VCaP (cell line): ENCODE data around the gene KCNQ5.

ENCODE experiments used
- H3K27ac ChIP-seq: fragments of 450-650 bp; 2 replicates; pipeline ENCODE4 v1.5.1; 2017
- TF ChIP-seq, protein P1 (sequence below): fragments of 450-650 bp; conservative IDR thresholded peaks from 2 replicates; pipeline ENCODE4 v1.5.1; 2017; ENCODE audit warnings: mild to moderate bottlenecking, moderate library complexity

The KCNQ5 gene

DNA sequence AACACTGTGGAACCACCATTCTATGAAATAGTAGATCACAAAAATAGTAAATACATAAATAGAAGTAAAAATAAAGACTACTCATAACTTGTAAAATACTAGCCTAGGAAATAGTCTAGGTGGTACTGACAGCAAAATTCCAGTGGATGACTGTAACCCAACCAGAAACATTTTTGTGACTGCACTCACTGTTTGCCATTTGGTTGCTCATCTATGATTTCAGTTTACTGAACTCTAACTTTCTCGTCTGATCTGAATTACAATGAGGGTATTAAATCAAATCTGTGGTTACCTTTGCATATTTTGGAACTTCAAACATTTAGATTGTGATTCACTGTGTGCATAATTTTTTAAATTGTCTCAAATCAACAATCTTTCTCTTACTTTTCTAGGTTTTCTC lies 452.3 kb downstream of the KCNQ5 start:
- TF ChIP-seq, protein P1, sequence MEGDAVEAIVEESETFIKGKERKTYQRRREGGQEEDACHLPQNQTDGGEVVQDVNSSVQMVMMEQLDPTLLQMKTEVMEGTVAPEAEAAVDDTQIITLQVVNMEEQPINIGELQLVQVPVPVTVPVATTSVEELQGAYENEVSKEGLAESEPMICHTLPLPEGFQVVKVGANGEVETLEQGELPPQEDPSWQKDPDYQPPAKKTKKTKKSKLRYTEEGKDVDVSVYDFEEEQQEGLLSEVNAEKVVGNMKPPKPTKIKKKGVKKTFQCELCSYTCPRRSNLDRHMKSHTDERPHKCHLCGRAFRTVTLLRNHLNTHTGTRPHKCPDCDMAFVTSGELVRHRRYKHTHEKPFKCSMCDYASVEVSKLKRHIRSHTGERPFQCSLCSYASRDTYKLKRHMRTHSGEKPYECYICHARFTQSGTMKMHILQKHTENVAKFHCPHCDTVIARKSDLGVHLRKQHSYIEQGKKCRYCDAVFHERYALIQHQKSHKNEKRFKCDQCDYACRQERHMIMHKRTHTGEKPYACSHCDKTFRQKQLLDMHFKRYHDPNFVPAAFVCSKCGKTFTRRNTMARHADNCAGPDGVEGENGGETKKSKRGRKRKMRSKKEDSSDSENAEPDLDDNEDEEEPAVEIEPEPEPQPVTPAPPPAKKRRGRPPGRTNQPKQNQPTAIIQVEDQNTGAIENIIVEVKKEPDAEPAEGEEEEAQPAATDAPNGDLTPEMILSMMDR = no peak
- no peak overlapping the region for H3K27ac ChIP-seq

DNA sequence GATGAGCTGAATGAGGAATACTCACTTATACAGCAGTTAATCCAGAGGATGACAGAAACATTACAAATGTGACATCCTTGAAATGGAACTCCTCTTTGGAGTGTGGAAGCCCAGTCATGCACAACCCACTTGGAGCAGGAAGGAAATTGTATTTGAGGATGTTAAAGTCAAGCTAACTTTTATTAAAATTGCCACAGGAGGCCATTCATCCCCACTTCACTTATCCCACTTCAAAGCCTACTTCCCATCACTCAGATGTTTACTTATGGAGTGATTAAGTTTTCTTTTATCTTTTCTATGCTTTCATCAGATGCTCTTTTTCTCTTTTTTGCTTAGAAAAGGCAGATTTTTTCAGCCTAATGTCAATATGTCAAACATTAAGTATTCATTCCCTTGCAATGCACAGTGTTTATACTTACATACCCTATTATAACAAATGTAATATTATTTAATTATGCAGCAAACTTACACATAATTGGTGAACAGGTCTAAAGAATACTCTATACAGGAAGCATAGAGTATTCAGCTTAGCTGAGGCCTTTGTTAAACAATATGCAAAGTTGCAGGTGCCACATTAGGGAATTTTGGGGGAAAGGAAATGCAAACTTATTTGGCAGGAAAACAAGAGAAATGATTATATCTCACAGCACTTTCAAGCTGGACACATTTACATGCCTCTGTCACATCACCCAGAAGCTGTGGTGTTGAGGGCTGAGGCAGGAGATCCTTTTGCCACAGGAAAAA lies 454.5 kb downstream of the KCNQ5 start:
- H3K27ac ChIP-seq = no peak overlapping the region
- TF ChIP-seq, protein P1 = no peak

DNA sequence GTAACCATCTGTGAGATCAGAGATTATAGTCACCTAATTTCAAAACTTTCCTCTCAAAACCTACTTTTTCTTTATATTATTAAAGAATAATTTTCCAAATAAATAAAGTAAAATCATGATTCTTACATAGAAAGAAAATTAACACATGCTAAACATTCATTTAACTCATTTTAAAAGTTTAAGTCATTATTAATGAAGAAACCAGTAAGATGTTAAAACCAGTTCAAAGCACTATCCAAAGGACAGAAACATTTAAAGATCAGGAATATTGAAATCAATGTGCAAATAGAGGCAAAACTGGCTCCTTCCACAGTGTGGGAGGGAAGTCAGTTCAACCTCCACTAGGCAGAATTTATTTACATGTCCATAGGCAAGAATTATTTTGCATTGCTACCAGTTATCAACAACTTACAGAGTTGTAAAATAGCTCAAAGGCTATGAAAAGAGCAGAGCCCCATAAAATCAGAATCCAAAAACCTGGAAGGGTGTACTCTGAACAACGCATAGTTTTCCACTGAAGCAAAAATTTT lies 456.5 kb downstream of the KCNQ5 start:
- H3K27ac ChIP-seq = no peak overlapping the region
- TF ChIP-seq, protein P1 = no peak

DNA sequence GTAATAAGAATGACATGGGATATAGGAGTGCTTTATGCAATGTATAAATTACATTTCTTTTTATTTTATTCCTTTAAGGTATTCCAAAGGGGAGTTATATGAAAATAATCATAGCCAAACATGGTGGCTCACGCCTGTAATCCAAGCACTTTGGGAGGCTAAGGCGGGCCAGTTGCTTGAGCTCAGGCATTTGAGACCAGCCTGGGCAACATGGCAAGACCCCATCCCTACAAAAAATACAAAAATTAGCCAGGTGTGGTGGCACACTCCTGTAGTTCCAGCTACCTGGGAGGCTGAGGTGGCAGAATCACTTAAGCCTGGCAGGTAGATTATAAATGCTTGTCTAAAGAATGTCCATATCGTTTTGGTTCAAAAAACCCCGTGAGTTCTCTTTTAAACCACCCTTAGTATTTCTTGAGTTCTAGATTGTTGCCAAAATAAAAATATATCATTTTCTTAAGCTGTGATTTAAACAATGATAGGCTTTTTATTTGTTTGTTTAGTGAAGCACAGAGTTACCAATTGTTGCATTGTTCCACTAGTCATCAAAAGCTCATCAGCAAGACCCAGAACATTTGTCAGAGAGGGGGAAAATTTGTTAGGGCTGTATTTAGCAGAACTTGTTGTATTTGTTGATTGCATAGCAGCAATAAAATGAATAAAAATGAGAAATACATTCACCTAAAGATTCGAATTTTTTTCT lies 457.2 kb downstream of the KCNQ5 start:
- TF ChIP-seq, protein P1 = no peak
- H3K27ac ChIP-seq = no peak overlapping the region

DNA sequence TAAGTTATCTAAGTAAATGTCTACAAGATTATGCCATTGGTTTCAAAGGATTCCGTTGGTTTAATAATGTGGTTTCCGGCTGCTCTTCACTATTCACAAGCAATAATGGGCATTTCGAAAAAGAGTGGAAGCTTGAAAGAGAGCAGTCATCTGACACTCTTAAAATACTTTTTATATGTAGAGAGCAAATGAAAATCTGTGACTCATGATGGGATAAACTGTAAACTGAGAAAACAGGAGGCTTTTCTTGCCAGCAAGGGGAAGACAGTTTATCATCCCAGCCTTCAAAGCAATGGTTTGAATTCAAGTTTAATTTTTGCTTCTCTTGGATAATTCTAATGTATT lies 457.7 kb downstream of the KCNQ5 start:
- TF ChIP-seq, protein P1 = no peak
- no peak overlapping the region for H3K27ac ChIP-seq

DNA sequence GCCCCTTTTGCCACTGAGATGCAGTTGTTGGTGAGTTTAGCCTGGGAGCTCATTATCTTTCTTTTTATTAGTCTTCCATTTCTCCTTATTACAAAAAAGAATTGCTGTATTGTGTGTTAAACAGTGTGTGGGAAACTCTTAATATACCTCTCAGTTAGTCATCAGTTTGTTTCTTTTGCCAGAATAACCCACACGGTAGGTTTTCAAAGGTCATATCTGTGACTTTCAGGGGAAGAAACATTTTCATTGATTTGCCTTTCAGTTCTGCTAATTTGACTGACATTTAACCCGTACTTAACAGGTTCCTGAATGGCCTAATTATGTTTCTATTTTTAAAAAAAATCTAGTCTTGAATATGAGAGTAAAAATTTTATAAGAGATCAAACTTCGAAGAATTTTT lies 458.1 kb downstream of the KCNQ5 start:
- H3K27ac ChIP-seq = no peak overlapping the region
- TF ChIP-seq, protein P1 = no peak

DNA sequence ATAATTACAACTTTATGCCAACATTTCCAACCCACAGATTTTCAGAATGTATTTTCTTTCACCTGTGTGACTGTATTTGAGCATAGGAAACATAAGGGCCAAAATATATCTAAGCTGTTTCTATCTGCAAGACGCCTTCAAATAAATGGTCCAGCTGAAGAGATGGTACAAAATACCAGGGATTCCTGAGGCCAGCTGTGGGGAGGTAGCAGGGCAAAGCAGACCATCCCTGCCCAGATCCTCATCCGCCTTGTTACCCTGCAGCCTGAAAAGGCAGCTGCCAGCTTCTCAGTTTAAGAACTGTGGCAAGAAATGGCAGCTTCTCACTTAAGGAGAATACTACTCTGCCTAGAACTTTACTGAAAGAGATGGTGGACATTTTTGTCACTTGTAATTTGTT lies 460.1 kb downstream of the KCNQ5 start:
- no peak overlapping the region for H3K27ac ChIP-seq
- TF ChIP-seq, protein P1 = no peak
